Measurements from ENCODE around the gene ABTB2.
"Not testable (repeated sequence)": the region's sequence is repeated elsewhere in the genome, so short reads cannot be mapped to it uniquely, and the experiment has no call there.

Gene ABTB2

GRCh38 chr11:34182921-34183685, 174.7 kb downstream of the ABTB2 start:
- DNase-seq = no peak

GRCh38 chr11:34182425-34182824, 175.4 kb downstream of the ABTB2 start:
- DNase-seq = no peak

- no peak for DNase-seq
Observed at GRCh38 chr11:34181856-34182405, 175.9 kb downstream of the ABTB2 start.

GRCh38 chr11:34181251-34181650, 176.6 kb downstream of the ABTB2 start:
- no peak for DNase-seq

- not testable (repeated sequence) for DNase-seq
Observed at GRCh38 chr11:34180814-34181165, 177.0 kb downstream of the ABTB2 start.

GRCh38 chr11:34180040-34180813, 177.6 kb downstream of the ABTB2 start:
- DNase-seq = no peak

GRCh38 chr11:34179026-34179675, 178.7 kb downstream of the ABTB2 start:
- DNase-seq = no peak

GRCh38 chr11:34178209-34178821, 179.5 kb downstream of the ABTB2 start:
- DNase-seq = no peak

GRCh38 chr11:34176751-34177209, 181.0 kb downstream of the ABTB2 start:
- no peak for DNase-seq

- no peak for DNase-seq
Observed at GRCh38 chr11:34175284-34176019, 182.4 kb downstream of the ABTB2 start.

- peak; percentile 60 for DNase-seq
Observed at GRCh38 chr11:34174412-34175041, 183.3 kb downstream of the ABTB2 start.

GRCh38 chr11:34173050-34173449, 184.8 kb downstream of the ABTB2 start:
- no peak for DNase-seq

GRCh38 chr11:34169686-34170085, 188.1 kb downstream of the ABTB2 start:
- DNase-seq = no peak

- DNase-seq = peak; percentile 34
Observed at GRCh38 chr11:34168642-34169420, 189.0 kb downstream of the ABTB2 start.

GRCh38 chr11:34167961-34168360, 189.8 kb downstream of the ABTB2 start:
- DNase-seq = no peak

GRCh38 chr11:34166806-34167740, 190.7 kb downstream of the ABTB2 start:
- no peak for DNase-seq

- no peak for DNase-seq
Observed at GRCh38 chr11:34165786-34166555, 191.8 kb downstream of the ABTB2 start.

- no peak for DNase-seq
Observed at GRCh38 chr11:34165121-34165520, 192.7 kb downstream of the ABTB2 start.

- DNase-seq = no peak
Observed at GRCh38 chr11:34162856-34163255, 195.0 kb downstream of the ABTB2 start.

Measured in fibroblast of skin of right biceps (primary cell).